GM19395 (cell line): Measurements from ENCODE around the gene ASCC2.
A peak's percentile ranks its signal among the peaks of the same experiment; 100 is the strongest.
"Not testable (repeated sequence)": the region's sequence is repeated elsewhere in the genome, so short reads cannot be mapped to it uniquely, and the experiment has no call there.

Source experiments
- ATAC-seq: cut with Tn5 transposase; IDR thresholded peaks from one replicate; pipeline ENCODE4 v1.9.1; 2021; ENCODE audit warnings: mild to moderate bottlenecking, moderate library complexity; ENCODE audit not compliant: unreplicated experiment

The ASCC2 gene

GRCh38 chr22:29859030-29859429 lies 21.0 kb upstream of the ASCC2 start:
- ATAC-seq: not testable (repeated sequence)

- no peak for ATAC-seq
Observed at GRCh38 chr22:29856496-29856895, 18.4 kb upstream of the ASCC2 start.

- no peak for ATAC-seq
Observed at GRCh38 chr22:29855611-29856181, 17.6 kb upstream of the ASCC2 start.

DNA sequence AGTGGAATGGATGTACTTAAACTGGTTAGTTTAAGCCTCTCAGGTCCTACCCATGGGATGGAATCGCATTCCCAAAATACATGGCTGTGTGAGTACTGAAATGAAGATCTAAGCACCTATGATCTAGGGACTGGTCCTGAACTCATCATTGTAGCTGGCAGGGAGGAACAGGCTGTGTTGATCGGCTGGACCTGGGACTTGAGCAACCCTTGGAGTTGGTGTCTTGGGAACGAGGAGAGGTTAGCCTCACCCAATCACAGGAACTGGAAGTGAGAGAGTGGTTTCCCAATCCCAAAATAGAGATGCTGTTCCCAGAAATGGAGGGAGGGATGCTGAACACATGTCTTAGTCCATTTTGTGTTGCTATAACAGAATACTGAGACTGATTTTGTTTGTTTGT lies 16.4 kb upstream of the ASCC2 start:
- no peak for ATAC-seq

- no peak for ATAC-seq
Observed at GRCh38 chr22:29848111-29848510, 10.0 kb upstream of the ASCC2 start.

- no peak for ATAC-seq
Observed at GRCh38 chr22:29846290-29846689, 8.2 kb upstream of the ASCC2 start.

DNA sequence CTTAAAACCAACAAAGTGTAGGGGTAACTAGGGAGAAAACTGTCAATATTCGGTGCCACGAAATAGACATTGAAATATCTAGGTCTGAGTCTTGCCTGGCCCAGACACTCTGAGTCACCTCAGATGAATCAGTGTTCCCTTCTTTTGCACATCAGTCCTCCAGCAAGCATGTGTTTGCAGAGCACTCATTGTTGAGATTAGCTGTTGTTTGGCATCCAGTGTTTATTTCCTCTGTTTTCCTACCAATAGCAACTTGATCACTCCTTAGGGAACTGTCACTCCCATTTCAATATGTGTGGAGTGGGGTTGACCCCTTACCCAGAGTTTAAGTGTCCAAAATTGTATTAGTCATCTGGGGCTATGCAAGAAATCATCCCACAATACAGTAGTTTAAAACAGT lies 4.7 kb upstream of the ASCC2 start:
- no peak for ATAC-seq

GRCh38 chr22:29842172-29842571 lies 4.1 kb upstream of the ASCC2 start:
- no peak for ATAC-seq

DNA sequence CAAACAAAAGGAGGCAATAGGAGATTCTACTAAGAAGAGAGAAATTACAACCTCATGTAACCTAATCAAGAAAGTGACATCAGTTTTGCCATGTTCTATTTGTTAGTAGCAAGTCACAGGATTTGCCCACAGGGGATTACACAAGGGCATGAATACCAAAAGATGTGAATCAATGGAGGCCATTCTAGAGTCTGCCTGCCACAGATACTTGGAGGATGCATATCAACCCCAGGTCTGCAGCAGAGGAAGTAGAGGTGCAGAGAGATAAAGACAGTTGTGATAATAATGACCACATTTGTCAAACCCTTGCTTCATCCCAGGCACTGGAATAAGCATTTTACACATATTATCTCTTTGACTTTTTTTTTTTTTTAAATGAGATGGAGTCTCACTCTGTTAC lies 2.4 kb upstream of the ASCC2 start:
- no peak for ATAC-seq

DNA sequence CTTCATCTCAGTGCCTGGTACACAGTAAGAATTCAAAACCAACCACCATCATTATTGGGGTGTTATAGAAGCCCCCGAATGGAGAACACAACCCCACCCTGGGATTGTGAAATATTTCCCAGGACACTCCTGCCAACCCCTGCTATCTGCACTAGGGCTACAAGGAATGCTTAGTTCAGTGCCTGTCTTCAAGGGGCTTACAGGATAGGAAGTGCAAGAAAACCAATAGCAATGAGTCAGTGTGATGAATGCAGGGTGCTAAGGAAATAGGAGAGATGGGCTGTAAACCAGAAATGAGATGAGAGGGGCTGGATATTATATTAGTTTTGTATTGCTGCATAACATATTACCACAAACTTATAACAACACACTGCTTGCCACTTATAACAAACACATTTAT lies 965 bp upstream of the ASCC2 start:
- no peak for ATAC-seq

GRCh38 chr22:29838599-29838956 lies 504 bp upstream of the ASCC2 start:
- peak; percentile 16 for ATAC-seq

GRCh38 chr22:29836791-29837370 lies 1.2 kb downstream of the ASCC2 start:
- ATAC-seq: not testable (repeated sequence)

DNA sequence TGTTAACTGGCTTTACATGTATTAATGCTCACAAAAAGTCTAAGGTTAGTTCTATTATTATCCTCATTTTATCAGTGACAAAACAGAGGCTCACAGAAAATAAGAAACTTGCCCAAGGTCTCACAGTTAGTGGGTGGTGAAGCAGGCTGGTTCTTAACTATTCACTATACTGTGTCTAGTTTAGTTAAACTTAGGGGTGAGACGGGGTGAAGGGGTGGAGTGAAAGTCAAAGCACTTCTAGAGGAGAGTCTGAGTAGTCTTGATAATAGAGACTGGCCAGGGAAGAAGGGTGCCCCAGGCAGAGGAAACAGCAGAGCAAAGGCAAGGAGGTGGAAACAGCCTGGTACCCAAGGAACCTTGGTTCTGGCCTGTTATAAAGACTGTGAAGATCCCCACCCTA lies 4.0 kb downstream of the ASCC2 start:
- ATAC-seq: no peak

GRCh38 chr22:29833392-29833965 lies 4.6 kb downstream of the ASCC2 start:
- ATAC-seq: no peak

DNA sequence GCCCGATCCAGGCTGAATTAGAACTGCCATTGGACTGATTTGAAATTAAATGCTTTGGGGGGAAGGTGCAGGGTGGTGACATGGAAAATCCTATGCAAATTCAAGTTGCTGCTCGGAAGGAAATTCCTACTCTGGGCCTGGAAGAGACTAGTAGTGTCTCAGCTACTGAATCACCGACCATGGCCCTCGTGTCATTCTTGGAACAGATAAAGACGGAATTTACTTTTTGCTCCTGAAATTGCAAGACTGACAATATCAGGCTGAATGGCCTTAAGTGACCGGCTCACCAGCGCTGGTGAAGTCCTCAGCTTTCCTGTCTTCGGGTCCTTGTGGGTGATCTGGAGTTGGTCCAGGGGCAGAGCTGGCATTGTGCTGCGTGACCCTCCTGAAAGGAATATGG lies 6.1 kb downstream of the ASCC2 start:
- ATAC-seq: no peak

GRCh38 chr22:29831186-29831921 lies 6.7 kb downstream of the ASCC2 start:
- ATAC-seq: no peak

- no peak for ATAC-seq
Observed at GRCh38 chr22:29830585-29830984, 7.5 kb downstream of the ASCC2 start.

DNA sequence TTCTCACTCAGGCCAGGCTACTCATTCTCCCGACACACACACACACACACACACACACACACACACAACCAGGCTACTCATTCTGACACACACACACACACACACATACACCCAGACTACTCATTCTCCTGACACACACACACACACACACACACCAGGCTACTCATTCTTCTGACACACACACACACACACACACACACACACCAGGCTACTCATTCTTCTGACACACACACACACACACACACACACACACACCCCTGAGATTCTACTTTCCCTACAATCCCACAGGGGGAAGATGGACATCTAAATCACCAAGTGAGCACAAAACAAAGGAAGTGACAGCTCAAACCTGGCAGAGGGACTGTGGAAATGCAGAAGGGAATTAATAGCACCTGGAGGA lies 10.3 kb downstream of the ASCC2 start:
- ATAC-seq: not testable (repeated sequence)

- ATAC-seq: no peak
Observed at GRCh38 chr22:29827091-29827490, 11.0 kb downstream of the ASCC2 start.

- no peak for ATAC-seq
Observed at GRCh38 chr22:29825578-29825977, 12.5 kb downstream of the ASCC2 start.

DNA sequence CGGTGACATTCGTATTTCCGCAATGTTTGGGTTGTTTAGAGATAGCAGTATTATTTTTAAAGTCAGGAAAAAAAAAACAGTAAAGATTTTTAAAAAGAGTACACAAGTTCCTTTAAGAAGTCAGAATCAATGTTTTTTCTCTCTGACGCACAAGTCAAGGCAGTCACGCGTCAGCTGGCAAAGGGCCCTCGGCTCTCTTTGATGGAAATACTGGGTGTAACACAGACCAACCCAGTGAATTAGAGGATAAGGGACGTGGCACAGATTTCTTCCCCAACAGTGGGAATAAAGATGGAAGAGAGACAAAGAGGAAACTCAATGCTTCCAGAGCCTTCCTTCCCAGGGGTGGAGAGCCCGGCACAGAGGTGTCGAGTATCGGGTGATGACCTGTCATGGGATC lies 13.4 kb downstream of the ASCC2 start:
- no peak for ATAC-seq

- ATAC-seq: no peak
Observed at GRCh38 chr22:29821291-29822016, 16.6 kb downstream of the ASCC2 start.
